K562 (cell line): ENCODE data around the gene BOLA3. TPM values are rescaled to one million over a fixed set of nuclear protein-coding genes. Genes with fewer than 3 reads are reported as not detected.

Experiments
- ATAC-seq: fragments of 200-7000 bp; cut with Tn5 transposase; 3 replicates; pipeline ENCODE4 v1.9.1; 2020; ENCODE audit warnings: moderate library complexity
- BruUV-seq: library from RNA; stranded (reverse); fragments of 400-500 nt; replicated peaks from 2 replicates; lab custom pipeline; 2021; lab: Mats Ljungman, UMichigan
- CTCF ChIA-PET: fragments of 300-600 bp; formaldehyde crosslinking; extraction: SDS; loops from one replicate; lab custom pipeline; 2021; ENCODE audit warnings: low intra/inter-chr PET ratio; lab: Yijun Ruan, JAX
- POLR2A ChIA-PET: fragments of 300-600, 350-650 bp; sonication (Branson Sonifier 250); formaldehyde crosslinking; extraction: SDS; loops from one replicate; lab custom pipeline; 2021; ENCODE audit warnings: antibody characterized with exemption, inconsistent platforms; lab: Yijun Ruan, JAX
- DNase-seq, 4 experiments: peaks; one replicate each; pipeline versions ENCODE4 v3.0.0 to v3.0.0-alpha.2; 2011 to 2018; ENCODE audit warnings: low spot score in 3 of 4, mixed read lengths in 3 of 4; ENCODE audit errors: extremely low read depth in 1 of 4
- FAIRE-seq: peaks from 2 replicates; lab custom pipeline; 2011; peaks lifted over from hg19 to GRCh38; lab: Jason Lieb, UNC
- H2AFZ ChIP-seq: 2 replicates; pipeline ENCODE4 v1.6.0; 2011; ENCODE audit warnings: low read depth, low read length, control low read depth, inconsistent platforms
- H3K27ac ChIP-seq: fragments of 200-600 bp; 3 replicates; pipeline ENCODE4 v1.8.0; 2011; ENCODE audit warnings: low read depth, mild to moderate bottlenecking, control low read depth, inconsistent platforms, low read length, moderate library complexity, mixed read lengths; ENCODE audit errors: extremely low read depth
- H3K27me3 ChIP-seq, 2 experiments: fragments of 300-600 bp in 1 of 2; 2 replicates in 1 of 2; 3 replicates in 1 of 2; pipeline versions ENCODE4 v1.6.0 to v1.8.0; 2011; ENCODE audit warnings: inconsistent platforms in 2 of 2, low read length in 2 of 2, mild to moderate bottlenecking in 1 of 2, mixed read lengths in 1 of 2, moderate library complexity in 1 of 2; ENCODE audit not compliant: control insufficient read depth in 2 of 2, insufficient read depth in 2 of 2
- H3K36me3 ChIP-seq: fragments of 300-600 bp; 3 replicates; pipeline ENCODE4 v1.8.0; 2011; ENCODE audit warnings: mild to moderate bottlenecking, low read length, inconsistent platforms; ENCODE audit not compliant: control insufficient read depth, insufficient read depth
- H3K4me1 ChIP-seq, 2 experiments: fragments of 200-600 bp in 1 of 2; replicated peaks in 1 of 2; 2 replicates in 1 of 2; 3 replicates in 1 of 2; pipeline versions ENCODE4 v1.5.1 to v1.8.0; 2011; ENCODE audit warnings: inconsistent platforms in 2 of 2, low read length in 2 of 2, mild to moderate bottlenecking in 1 of 2, mixed read lengths in 1 of 2, moderate library complexity in 1 of 2; ENCODE audit not compliant: control insufficient read depth in 2 of 2, insufficient read depth in 2 of 2
- H3K4me2 ChIP-seq: 2 replicates; pipeline ENCODE4 v1.6.1; 2011; ENCODE audit warnings: low read length, control low read depth, inconsistent platforms, mixed read lengths; ENCODE audit not compliant: insufficient read depth
- H3K4me3 ChIP-seq: fragments of 200-600 bp; sonication (generic), shearing (Covaris generic); 2 replicates; pipeline ENCODE4 v1.5.1; 2016; ENCODE audit warnings: control low read depth, inconsistent platforms
- H3K79me2 ChIP-seq: fragments of 200-600 bp; 3 replicates; pipeline ENCODE4 v1.8.0; 2011; ENCODE audit warnings: low read length, inconsistent platforms; ENCODE audit not compliant: control insufficient read depth, insufficient read depth
- H3K9ac ChIP-seq, 2 experiments: 2 replicates each; pipeline versions ENCODE4 v1.6.0 to v1.6.1; 2011; ENCODE audit warnings: low read depth in 2 of 2, low read length in 2 of 2, control low read depth in 1 of 2, inconsistent platforms in 1 of 2, mild to moderate bottlenecking in 1 of 2, mixed read lengths in 1 of 2; ENCODE audit not compliant: insufficient read depth in 1 of 2
- H3K9me1 ChIP-seq: one replicate; pipeline ENCODE4 v1.6.0; 2011; ENCODE audit warnings: inconsistent platforms, mild to moderate bottlenecking, low read length, moderate library complexity; ENCODE audit not compliant: control insufficient read depth, insufficient read depth
- H3K9me3 ChIP-seq: replicated peaks from 2 replicates; pipeline ENCODE4 v1.5.1; 2011; ENCODE audit warnings: low read depth, low read length, inconsistent platforms; ENCODE audit not compliant: control insufficient read depth, insufficient read depth
- H4K20me1 ChIP-seq: replicated peaks from 2 replicates; pipeline ENCODE4 v1.6.1; 2011; ENCODE audit warnings: low read length, inconsistent platforms, mixed read lengths; ENCODE audit not compliant: control insufficient read depth, insufficient read depth
- ETS2 ChIP-seq: IDR thresholded peaks from 2 replicates; pipeline ENCODE4 v1.6.1; 2016; ENCODE audit warnings: borderline replicate concordance, missing genetic modification characterization, mild to moderate bottlenecking, moderate library complexity, missing compliant biosample characterization; ENCODE audit not compliant: poor library complexity, severe bottlenecking
- NCOR1 ChIP-seq: fragments of 450-650 bp; IDR thresholded peaks from 2 replicates; pipeline ENCODE4 v1.6.1; 2016; ENCODE audit warnings: mild to moderate bottlenecking, moderate library complexity
- SP2 ChIP-seq: IDR thresholded peaks from 2 replicates; pipeline ENCODE4 v1.6.1; 2011; ENCODE audit warnings: mild to moderate bottlenecking, low read depth, low read length, moderate library complexity; ENCODE audit not compliant: poor library complexity, severe bottlenecking; ENCODE audit errors: extremely low read depth
- YBX1 ChIP-seq: fragments of 450-650 bp; IDR thresholded peaks from 2 replicates; pipeline ENCODE4 v1.7.1; 2016; ENCODE audit warnings: mild to moderate bottlenecking
- YY1 ChIP-seq, 3 experiments: IDR thresholded peaks; 2 replicates each; pipeline ENCODE4 v1.6.1; 2011; ENCODE audit warnings: low read length in 2 of 3, mild to moderate bottlenecking in 2 of 3, moderate library complexity in 2 of 3, borderline replicate concordance in 1 of 3, control low read depth in 1 of 3, low read depth in 1 of 3; ENCODE audit not compliant: insufficient read depth in 3 of 3, insufficient replicate concordance in 2 of 3, control insufficient read depth in 1 of 3, insufficient read length in 1 of 3; ENCODE audit errors: extremely low read depth in 1 of 3
- ZNF280B ChIP-seq: fragments of 250-450 bp; sonication (Bioruptor Pico); IDR thresholded peaks from 2 replicates; pipeline ENCODE4 v1.5.1; 2021; ENCODE audit warnings: mild to moderate bottlenecking
- ZNF324 ChIP-seq: fragments of 250-450 bp; sonication (Bioruptor Pico); IDR thresholded peaks from 2 replicates; pipeline ENCODE4 v1.4.0; 2020; ENCODE audit warnings: mild to moderate bottlenecking
- ZNF57 ChIP-seq: fragments of 450-650 bp; formaldehyde crosslinking; IDR thresholded peaks from 2 replicates; pipeline ENCODE4 v1.4.0; 2020; ENCODE audit warnings: mild to moderate bottlenecking, moderate library complexity
- ZNF695 ChIP-seq: fragments of 450-650 bp; formaldehyde crosslinking; IDR thresholded peaks from 2 replicates; pipeline ENCODE4 v1.4.0; 2020; ENCODE audit warnings: mild to moderate bottlenecking, moderate library complexity
- WGBS: fragments of 100-300 bp; shearing (Covaris generic); methylation state at CpG from one replicate; pipeline ENCODE4 v1.1.6; 2016; ENCODE audit warnings: low coverage, mixed read lengths; ENCODE audit not compliant: insufficient coverage; ENCODE audit errors: missing lambda C conversion rate; 5-methylcytosine and 5-hydroxymethylcytosine counted together
- in situ Hi-C: fragments of 300-500 bp; cut with MboI; formaldehyde crosslinking; loops from 4 replicates; pipeline ENCODE4 v1.15.0; 2018; ENCODE audit warnings: inconsistent platforms, mixed read lengths
- intact Hi-C: fragments of 100-400 bp; cut with micrococcal nuclease; formaldehyde crosslinking; loops from 2 replicates; pipeline ENCODE4 v1.14.2; 2022
- polyA plus RNA-seq, 8 experiments: library from polyadenylated mRNA; depleted of rRNA in 4 of 8; stranded (reverse) in 5 of 8; unstranded in 3 of 8; fragments of >200 nt; fragmentation: Nextera tagmentation in 2 of 8; fragmentation: Illumina TruSeq in 1 of 8; extraction: Ambion mirVana in 2 of 8; extraction: Trizol in 1 of 8; gene quantifications; 2 replicates each; pipeline versions ENCODE4 v1.2.1 to v1.2.3, GENCODE V29; 2011 to 2014; ENCODE audit warnings: inconsistent platforms in 1 of 8, missing spikeins in 1 of 8
- total RNA-seq, 7 experiments: library from RNA; depleted of rRNA in 6 of 7; stranded (reverse); fragments of >200 nt in 6 of 7; fragmentation: Illumina TruSeq in 2 of 7; extraction: Trizol in 2 of 7; gene quantifications; 2 replicates each; pipeline versions ENCODE4 v1.2.1 to v1.2.3, GENCODE V29; 2011 to 2021; ENCODE audit warnings: low replicate concordance in 1 of 7
- TF ChIP-seq, protein P1 (sequence below), 2 experiments: IDR thresholded peaks in 1 of 2; conservative IDR thresholded peaks in 1 of 2; 2 replicates each; pipeline ENCODE4 v1.6.1; 2016; ENCODE audit warnings: low read depth in 2 of 2, mild to moderate bottlenecking in 1 of 2, missing compliant biosample characterization in 1 of 2, missing genetic modification characterization in 1 of 2, moderate library complexity in 1 of 2

Gene BOLA3
- total and polyA plus RNA-seq, 9 of the 15 experiments (the other 6 are each of a cell fraction or from before 2014, with no cell fraction given), result 149 to 619 (median 255) TPM

GRCh38 chr2:74103763-74104162 is 43.9 kb downstream of the BOLA3 start:
- Histone ChIP-seq H4K20me1 (no peaks in the 10 kb centered on the region), H2AFZ (no peak overlapping the region), H3K9me3 (no peaks in the 10 kb centered on the region), H3K9me1 (no peaks in the 10 kb centered on the region)
- ChIA-PET CTCF (no interaction called here), POLR2A (interaction anchor here (0.6 kb wide), 1 partner anchor 19 kb away, joined by 3 read pairs; no protein-coding TSS in a partner anchor)
- no peak for TF ChIP-seq YBX1
- no peak for TF ChIP-seq ZNF280B
- TF ChIP-seq, all 486 proteins: peak for 0
- Histone ChIP-seq H3K27me3 (no peaks in the 10 kb centered on the region), H3K4me2 (no peak overlapping the region), H3K9ac (no peak overlapping the region), H3K36me3 (peaks cover 44% of the 10 kb centered on the region; the same call in 2 of the 3 replicates), H3K4me1 (peaks cover 0 to 7% of the 10 kb centered on the region in 2 experiments; a peak in 1 of 5 replicates), H3K79me2 (no peaks in the 10 kb centered on the region), H3K27ac (no peak overlapping the region), H3K4me3 (no peak overlapping the region)
- intact Hi-C loops, result loop anchor here (10.0 kb wide), 1 partner anchor 279 kb away; the partner anchor contains the start of gene STAMBP
- in situ Hi-C loops, result no loop called here
- FAIRE-seq, result no peak
- no peak for ATAC-seq
- no peak for DNase-seq
- no TSS peak for BruUV-seq
- WGBS, result 73% methylated on average over 6 of the region's 6 CpGs

DNA sequence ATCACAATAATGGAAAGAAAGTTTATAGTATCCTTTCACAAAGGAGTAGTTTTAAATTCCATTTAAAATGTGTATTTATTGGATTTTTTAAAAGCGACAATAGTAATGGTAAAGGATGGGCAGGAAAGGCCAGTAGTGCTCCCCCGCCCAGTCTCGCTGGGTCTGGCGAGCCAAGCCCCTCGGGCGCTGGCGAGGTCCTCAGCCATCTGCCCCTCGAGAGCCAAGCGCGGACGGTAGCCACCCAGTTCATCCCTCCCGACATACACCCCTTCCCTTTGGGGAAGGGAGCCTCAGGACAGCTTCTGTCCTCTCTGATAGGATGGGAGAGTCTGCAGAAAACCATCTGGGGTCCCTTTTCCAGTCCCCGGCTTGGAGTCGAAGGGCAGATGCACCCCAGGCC is 45.2 kb downstream of the BOLA3 start:
- ChIA-PET POLR2A (interaction anchor here (0.6 kb wide), 1 partner anchor 53 kb away, joined by 3 read pairs; no protein-coding TSS in a partner anchor), CTCF (no interaction called here)
- no peaks in the 10 kb centered on the region for H3K9me3 ChIP-seq
- in situ Hi-C loops (no loop called here), intact Hi-C loops (loop anchor here (10.0 kb wide), 1 partner anchor 278 kb away; the partner anchor contains the start of gene STAMBP)
- peaks cover 0 to 7% of the 10 kb centered on the region in 2 experiments; a peak in 1 of 5 replicates for H3K4me1 ChIP-seq
- DNase-seq (no peak), ATAC-seq (no peak), FAIRE-seq (no peak)
- no peak overlapping the region for H3K9ac ChIP-seq
- H3K79me2 ChIP-seq, result no peaks in the 10 kb centered on the region
- no peak overlapping the region for H2AFZ ChIP-seq
- H3K27me3 ChIP-seq, result no peaks in the 10 kb centered on the region
- H3K9me1 ChIP-seq, result no peaks in the 10 kb centered on the region
- H4K20me1 ChIP-seq, result no peaks in the 10 kb centered on the region
- peaks cover 47% of the 10 kb centered on the region; the same call in 2 of the 3 replicates for H3K36me3 ChIP-seq
- BruUV-seq, result no TSS peak
- no peak overlapping the region for H3K4me3 ChIP-seq
- WGBS, result 90% methylated on average over 14 of the region's 14 CpGs
- no peak overlapping the region for H3K4me2 ChIP-seq
- H3K27ac ChIP-seq, result no peak overlapping the region
- TF ChIP-seq, protein P1, sequence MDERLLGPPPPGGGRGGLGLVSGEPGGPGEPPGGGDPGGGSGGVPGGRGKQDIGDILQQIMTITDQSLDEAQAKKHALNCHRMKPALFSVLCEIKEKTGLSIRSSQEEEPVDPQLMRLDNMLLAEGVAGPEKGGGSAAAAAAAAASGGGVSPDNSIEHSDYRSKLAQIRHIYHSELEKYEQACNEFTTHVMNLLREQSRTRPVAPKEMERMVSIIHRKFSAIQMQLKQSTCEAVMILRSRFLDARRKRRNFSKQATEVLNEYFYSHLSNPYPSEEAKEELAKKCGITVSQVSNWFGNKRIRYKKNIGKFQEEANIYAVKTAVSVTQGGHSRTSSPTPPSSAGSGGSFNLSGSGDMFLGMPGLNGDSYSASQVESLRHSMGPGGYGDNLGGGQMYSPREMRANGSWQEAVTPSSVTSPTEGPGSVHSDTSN (CRISPR knock-in tag; IDR thresholded peaks at IDR 0.05; ENCODE audit: low read depth), result no peak
- TF ChIP-seq, protein P1 (tag; conservative IDR thresholded peaks at IDR 0.05; ENCODE audit: low read depth), result no peak
- TF ChIP-seq YY1 (IDR thresholded peaks at IDR 0.05; ENCODE audit: borderline replicate concordance in 1 of 3, control insufficient read depth in 1 of 3, extremely low read depth in 1 of 3, insufficient read depth in 3 of 3, insufficient read length in 1 of 3, insufficient replicate concordance in 2 of 3, low read depth in 1 of 3, low read length in 2 of 3) (no peak), ZNF695 (no peak), ETS2 (tag) (no peak), NCOR1 (no peak), ZNF57 (CRISPR knock-in tag) (no peak), SP2 (no peak), ZNF324 (CRISPR knock-in tag) (no peak)
